Heart left ventricle (tissue), 13 donors: ENCODE results near the gene PLAC9.

ENCODE experiments used
- POLR2A ChIP-seq, 2 donors: fragments of 450-650 bp; IDR thresholded peaks; one replicate each; pipeline ENCODE4 v1.6.1; 2017; ENCODE audit warnings: antibody characterized with exemption in 2 of 2, mild to moderate bottlenecking in 2 of 2, moderate library complexity in 2 of 2
- TF ChIP-seq, protein P1 (sequence below), 12 donors: fragments of 200-600 bp; sonication (generic) in 4 of 12; IDR thresholded peaks; one replicate each; pipeline versions ENCODE4 v1.5.0 to v1.8.0; 2018 to 2022; ENCODE audit warnings: antibody characterized with exemption in 12 of 12, mild to moderate bottlenecking in 5 of 12
- donor health status: ischemic (EF 13 %, LVEDD 7.1; RV severe dilation, severe dysfunction).
- donor health status: DM: no; HTN: yes; CAD: no.
- donor health status: DM: no; HTN: no; CAD: no.
- donor health status: ischemic (EF 25% LVEDD 6.9; RV normal size, moderate dysfunction).
- donor health status: ischemic (EF 25% LVEDD 5.7; RV mildly dilated, moderate dysfunction).
- donor health status: ischemic (EF 35%, LVEDD 5.7; RV mildly dilated, moderate dysfunction).
- donor health status: nonischemic (EF 11% LVEDD 7.7; RV severe dilation, severe dysfunction).
- donor health status: DM: yes; HTN: yes; CAD: no.
- donor health status: PGD.
- donor health status: ischemic (EF 29% LVEDD 5.4; RV normal size, mild dysfunction).
- donor health status: nonischemic (EF 23%, LVEDD 6.1; RV moderate dilation, normal function).

DNA sequence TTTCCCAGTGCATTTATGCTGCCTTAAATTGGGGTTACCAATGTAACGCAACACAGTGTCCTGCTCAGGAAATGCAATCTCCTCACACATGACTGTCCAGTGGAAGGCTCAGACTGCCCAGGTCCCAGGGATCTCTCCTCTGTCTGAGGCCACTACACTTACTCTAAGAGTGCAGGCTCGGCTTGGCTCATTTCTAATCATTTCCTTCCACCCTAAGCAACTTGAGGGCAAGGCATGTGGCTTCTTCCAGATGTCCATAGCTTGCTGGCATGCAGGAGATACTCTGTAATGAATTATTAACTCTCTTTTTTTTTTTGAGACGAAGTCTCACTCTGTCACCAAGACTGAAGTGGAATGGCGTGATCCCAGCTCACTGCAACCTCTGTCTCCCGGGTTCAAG lies 23.7 kb downstream of the PLAC9 start:
- TF ChIP-seq, protein P1, sequence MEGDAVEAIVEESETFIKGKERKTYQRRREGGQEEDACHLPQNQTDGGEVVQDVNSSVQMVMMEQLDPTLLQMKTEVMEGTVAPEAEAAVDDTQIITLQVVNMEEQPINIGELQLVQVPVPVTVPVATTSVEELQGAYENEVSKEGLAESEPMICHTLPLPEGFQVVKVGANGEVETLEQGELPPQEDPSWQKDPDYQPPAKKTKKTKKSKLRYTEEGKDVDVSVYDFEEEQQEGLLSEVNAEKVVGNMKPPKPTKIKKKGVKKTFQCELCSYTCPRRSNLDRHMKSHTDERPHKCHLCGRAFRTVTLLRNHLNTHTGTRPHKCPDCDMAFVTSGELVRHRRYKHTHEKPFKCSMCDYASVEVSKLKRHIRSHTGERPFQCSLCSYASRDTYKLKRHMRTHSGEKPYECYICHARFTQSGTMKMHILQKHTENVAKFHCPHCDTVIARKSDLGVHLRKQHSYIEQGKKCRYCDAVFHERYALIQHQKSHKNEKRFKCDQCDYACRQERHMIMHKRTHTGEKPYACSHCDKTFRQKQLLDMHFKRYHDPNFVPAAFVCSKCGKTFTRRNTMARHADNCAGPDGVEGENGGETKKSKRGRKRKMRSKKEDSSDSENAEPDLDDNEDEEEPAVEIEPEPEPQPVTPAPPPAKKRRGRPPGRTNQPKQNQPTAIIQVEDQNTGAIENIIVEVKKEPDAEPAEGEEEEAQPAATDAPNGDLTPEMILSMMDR (IDR thresholded peaks at IDR 0.05): no peak
- no peak for TF ChIP-seq POLR2A (IDR thresholded peaks at IDR 0.05)
